ENCODE data around the gene HAUS7.

GRCh38 chrX:153501530-153501929, 31.2 kb upstream of the HAUS7 start:
- TF ChIP-seq CTCF (IDR thresholded peaks at IDR 0.05) (no peak), POLR2A (IDR thresholded peaks at IDR 0.05) (no peak)

Data from breast epithelium (tissue), 3 donors.